Neutrophil (primary cell): ENCODE measurements around the gene CCDC81.

Experiments
- H3K27ac ChIP-seq: fragments of 200-600 bp; sonication (generic); 2 replicates; pipeline ENCODE4 v1.5.1; 2016; ENCODE audit warnings: mild to moderate bottlenecking, moderate library complexity
- H3K27me3 ChIP-seq: fragments of 200-600 bp; sonication (generic); 2 replicates; pipeline ENCODE4 v1.6.0; 2016; ENCODE audit warnings: mild to moderate bottlenecking
- H3K36me3 ChIP-seq: fragments of 200-600 bp; sonication (generic); 2 replicates; pipeline ENCODE4 v1.5.1; 2017
- H3K4me1 ChIP-seq, 2 experiments: fragments of 200-600 bp in 1 of 2; sonication (generic) in 1 of 2; 1 replicate in 1 of 2; 2 replicates in 1 of 2; pipeline versions ENCODE4 v1.5.1 to v1.6.1; 2013 to 2016; ENCODE audit warnings: low read depth in 1 of 2, low read length in 1 of 2, mild to moderate bottlenecking in 1 of 2, moderate library complexity in 1 of 2; ENCODE audit not compliant: control insufficient read depth in 1 of 2, insufficient read depth in 1 of 2
- H3K4me3 ChIP-seq, 2 experiments: fragments of 200-600 bp in 1 of 2; sonication (generic) in 1 of 2; 1 replicate in 1 of 2; 2 replicates in 1 of 2; pipeline ENCODE4 v1.5.1; 2013 to 2016; ENCODE audit warnings: low read depth in 1 of 2, low read length in 1 of 2, mild to moderate bottlenecking in 1 of 2, moderate library complexity in 1 of 2
- H3K9me3 ChIP-seq: fragments of 200-600 bp; sonication (generic); 2 replicates; pipeline ENCODE4 v1.5.1; 2016
- TF ChIP-seq, protein P1 (sequence below): fragments of 200-600 bp; sonication (generic); IDR thresholded peaks from 2 replicates; pipeline ENCODE4 v1.5.1; 2016; ENCODE audit warnings: antibody characterized with exemption

Gene CCDC81

DNA sequence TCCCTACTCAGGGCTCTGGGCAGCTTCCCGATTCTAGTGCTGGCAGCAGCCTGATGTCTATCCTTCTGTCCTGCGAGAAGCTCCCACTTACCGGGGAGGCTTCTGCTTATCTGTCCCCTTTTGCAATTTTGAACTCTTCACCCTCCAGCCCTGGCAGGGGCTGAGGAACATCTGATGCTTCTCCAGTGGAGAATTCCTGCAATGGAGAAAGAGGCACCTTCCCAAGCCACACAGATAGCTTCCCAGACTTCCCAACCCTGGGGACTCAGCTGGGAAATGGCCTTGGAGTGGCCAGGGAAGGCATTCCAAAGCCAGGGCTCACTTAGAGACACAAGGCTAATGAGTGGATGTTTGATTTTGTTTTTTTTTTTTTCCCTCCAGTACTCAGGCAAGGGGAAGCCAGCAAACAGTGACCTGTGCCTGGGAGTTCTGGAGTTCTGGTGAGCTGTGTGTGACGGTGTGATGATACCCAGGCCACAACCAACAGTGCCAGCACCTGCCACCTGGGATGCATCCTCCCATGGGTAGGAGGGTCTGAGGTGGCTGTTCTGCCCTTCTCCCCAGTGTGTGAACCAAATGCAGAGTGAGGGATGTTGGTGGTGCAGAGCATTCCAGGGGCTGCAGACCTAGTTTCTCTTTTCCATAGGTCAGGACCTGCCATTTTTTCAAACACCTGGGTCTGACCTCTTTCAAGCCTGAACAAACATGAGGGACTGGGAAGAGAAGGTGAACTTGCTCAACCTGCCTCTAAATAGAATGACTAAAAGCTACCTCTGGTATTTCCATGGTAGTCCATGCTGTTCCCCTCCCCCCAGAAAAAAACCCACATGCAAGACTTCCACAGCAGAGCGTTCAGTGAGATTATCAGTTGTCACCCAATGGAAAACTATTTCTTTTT, 95.1 kb downstream of the CCDC81 start:
- no peaks in the 10 kb centered on the region for H3K36me3 ChIP-seq
- TF ChIP-seq, protein P1, sequence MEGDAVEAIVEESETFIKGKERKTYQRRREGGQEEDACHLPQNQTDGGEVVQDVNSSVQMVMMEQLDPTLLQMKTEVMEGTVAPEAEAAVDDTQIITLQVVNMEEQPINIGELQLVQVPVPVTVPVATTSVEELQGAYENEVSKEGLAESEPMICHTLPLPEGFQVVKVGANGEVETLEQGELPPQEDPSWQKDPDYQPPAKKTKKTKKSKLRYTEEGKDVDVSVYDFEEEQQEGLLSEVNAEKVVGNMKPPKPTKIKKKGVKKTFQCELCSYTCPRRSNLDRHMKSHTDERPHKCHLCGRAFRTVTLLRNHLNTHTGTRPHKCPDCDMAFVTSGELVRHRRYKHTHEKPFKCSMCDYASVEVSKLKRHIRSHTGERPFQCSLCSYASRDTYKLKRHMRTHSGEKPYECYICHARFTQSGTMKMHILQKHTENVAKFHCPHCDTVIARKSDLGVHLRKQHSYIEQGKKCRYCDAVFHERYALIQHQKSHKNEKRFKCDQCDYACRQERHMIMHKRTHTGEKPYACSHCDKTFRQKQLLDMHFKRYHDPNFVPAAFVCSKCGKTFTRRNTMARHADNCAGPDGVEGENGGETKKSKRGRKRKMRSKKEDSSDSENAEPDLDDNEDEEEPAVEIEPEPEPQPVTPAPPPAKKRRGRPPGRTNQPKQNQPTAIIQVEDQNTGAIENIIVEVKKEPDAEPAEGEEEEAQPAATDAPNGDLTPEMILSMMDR: no peak
- H3K27ac ChIP-seq: no peak overlapping the region
- no peak overlapping the region for H3K4me3 ChIP-seq
- H3K27me3 ChIP-seq: no peaks in the 10 kb centered on the region
- no peaks in the 10 kb centered on the region for H3K9me3 ChIP-seq
- H3K4me1 ChIP-seq: no peaks in the 10 kb centered on the region
